H1 (cell line): ENCODE measurements around the gene BTBD18. TPM values are rescaled to one million over a fixed set of nuclear protein-coding genes. Genes with fewer than 3 reads are reported as not detected.

Experiments
- CBX5 ChIP-seq: fragments of 300-800, 300-1000 bp; sonication (generic); IDR thresholded peaks from 2 replicates; pipeline ENCODE4 v1.7.1; 2016; ENCODE audit warnings: antibody characterized with exemption, low read length, low read depth
- SUZ12 ChIP-seq: fragments of 200-600 bp; sonication (generic); IDR thresholded peaks from 2 replicates; pipeline ENCODE4 v1.6.1; 2012; ENCODE audit warnings: mild to moderate bottlenecking, inconsistent platforms, low read length, moderate library complexity, mixed read lengths
- ZNF274 ChIP-seq: IDR thresholded peaks from 2 replicates; pipeline ENCODE4 v1.7.0; 2012; ENCODE audit warnings: low read length, borderline replicate concordance; ENCODE audit errors: extremely low read depth
- polyA plus RNA-seq, 7 experiments: library from polyadenylated mRNA; depleted of rRNA in 3 of 7; stranded (reverse) in 5 of 7; unstranded in 2 of 7; fragments of >200 nt in 5 of 7; fragments of 200-250 nt in 2 of 7; gene quantifications; 1 replicate in 5 of 7; 2 replicates in 1 of 7; 4 replicates in 1 of 7; pipeline versions ENCODE4 v1.2.1 to v1.2.3, GENCODE V29; 2011 to 2013; ENCODE audit warnings: missing spikeins in 2 of 7, mixed read lengths in 2 of 7
- total RNA-seq: library from RNA; stranded (reverse); fragmentation: NEBNext Ultra II Directional; extraction: Animal tissue kit (Norgen Biotek cat#: 25700); gene quantifications from 2 replicates; pipeline ENCODE4 v1.2.1, GENCODE V29; 2021
- TF ChIP-seq, protein P1 (sequence below): IDR thresholded peaks from 2 replicates; pipeline ENCODE4 v1.6.1; 2012; ENCODE audit warnings: low read length, inconsistent platforms

Gene BTBD18
- total and polyA plus RNA-seq, 2 of the 8 experiments (the other 6 are each of a cell fraction or from before 2014, with no cell fraction given) = 0.03 TPM; not detected in 1

DNA sequence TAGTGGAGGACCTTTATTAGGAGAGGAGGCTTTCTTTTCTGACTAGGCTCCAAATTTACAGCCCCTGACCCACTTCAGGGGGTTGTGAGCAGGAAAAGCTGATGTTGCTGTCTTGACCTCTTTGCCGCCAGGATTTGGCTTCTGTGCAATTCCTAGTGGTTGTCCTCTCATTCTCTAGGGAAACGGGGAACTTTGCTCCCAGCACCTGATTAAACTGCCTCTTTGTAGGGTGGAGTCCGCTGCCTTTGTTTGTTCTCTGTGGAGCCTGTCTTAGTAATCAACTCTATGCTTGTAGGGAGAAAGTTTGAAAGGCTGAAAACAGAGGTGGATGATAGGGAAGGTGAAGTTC is 26.3 kb upstream of the BTBD18 start (continued):
- TF ChIP-seq SUZ12 = no peak
- no peak for TF ChIP-seq CBX5
- TF ChIP-seq, protein P1, sequence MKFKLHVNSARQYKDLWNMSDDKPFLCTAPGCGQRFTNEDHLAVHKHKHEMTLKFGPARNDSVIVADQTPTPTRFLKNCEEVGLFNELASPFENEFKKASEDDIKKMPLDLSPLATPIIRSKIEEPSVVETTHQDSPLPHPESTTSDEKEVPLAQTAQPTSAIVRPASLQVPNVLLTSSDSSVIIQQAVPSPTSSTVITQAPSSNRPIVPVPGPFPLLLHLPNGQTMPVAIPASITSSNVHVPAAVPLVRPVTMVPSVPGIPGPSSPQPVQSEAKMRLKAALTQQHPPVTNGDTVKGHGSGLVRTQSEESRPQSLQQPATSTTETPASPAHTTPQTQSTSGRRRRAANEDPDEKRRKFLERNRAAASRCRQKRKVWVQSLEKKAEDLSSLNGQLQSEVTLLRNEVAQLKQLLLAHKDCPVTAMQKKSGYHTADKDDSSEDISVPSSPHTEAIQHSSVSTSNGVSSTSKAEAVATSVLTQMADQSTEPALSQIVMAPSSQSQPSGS = no peak
- no peak for TF ChIP-seq ZNF274
